ENCODE measurements around the gene DCAF11.

The DCAF11 gene

GRCh38 chr14:24139272-24139934, 24.8 kb downstream of the DCAF11 start:
- DNase-seq (ENCODE audit: low read depth), result no peak

GRCh38 chr14:24141097-24141880, 26.7 kb downstream of the DCAF11 start, which contains the start of gene EMC9:
TSS of gene EMC9 (minus strand) at chr14:24141591. CDS start at chr14:24141304, 287 bp downstream.
- DNase-seq (ENCODE audit: low read depth), result peak; percentile 99

- DNase-seq (ENCODE audit: low read depth), result no peak
These were observed 28.9 kb downstream of the DCAF11 start for GRCh38 chr14:24143511-24143910.

- DNase-seq (ENCODE audit: low read depth), result no peak
These were observed 29.9 kb downstream of the DCAF11 start for GRCh38 chr14:24144451-24144850.

- DNase-seq (ENCODE audit: low read depth), result no peak
These were observed 30.6 kb downstream of the DCAF11 start for GRCh38 chr14:24145219-24145618.

GRCh38 chr14:24145690-24146452, 31.3 kb downstream of the DCAF11 start:
- no peak for DNase-seq (ENCODE audit: low read depth)

- peak; percentile 65 for DNase-seq (ENCODE audit: low read depth)
These were observed 31.9 kb downstream of the DCAF11 start, which contains the start of gene PSME2 for GRCh38 chr14:24146453-24146977. TSS of gene PSME2 (minus strand) at chr14:24146610. CDS start at chr14:24146581, 29 bp downstream.

- peak; percentile 96 for DNase-seq (ENCODE audit: low read depth)
These were observed 32.6 kb downstream of the DCAF11 start, which contains the start of gene RNF31 for GRCh38 chr14:24146978-24147760. TSS of gene RNF31 (plus strand) at chr14:24147498. CDS start at chr14:24147699, 201 bp downstream.

GRCh38 chr14:24147761-24148428, 33.3 kb downstream of the DCAF11 start:
- DNase-seq (ENCODE audit: low read depth), result no peak

GRCh38 chr14:24149302-24149969, 34.9 kb downstream of the DCAF11 start:
- no peak for DNase-seq (ENCODE audit: low read depth)

- no peak for DNase-seq (ENCODE audit: low read depth)
These were observed 35.5 kb downstream of the DCAF11 start for GRCh38 chr14:24150061-24150460.

GRCh38 chr14:24150567-24150966, 36.0 kb downstream of the DCAF11 start:
- DNase-seq (ENCODE audit: low read depth), result no peak

GRCh38 chr14:24150993-24151392, 36.4 kb downstream of the DCAF11 start:
- no peak for DNase-seq (ENCODE audit: low read depth)

GRCh38 chr14:24151404-24152080, 37.0 kb downstream of the DCAF11 start:
- no peak for DNase-seq (ENCODE audit: low read depth)

- DNase-seq (ENCODE audit: low read depth), result no peak
These were observed 40.5 kb downstream of the DCAF11 start for GRCh38 chr14:24155100-24155499.

GRCh38 chr14:24156840-24157239, 42.3 kb downstream of the DCAF11 start:
- DNase-seq (ENCODE audit: low read depth), result no peak

GRCh38 chr14:24157331-24157730, 42.8 kb downstream of the DCAF11 start:
- DNase-seq (ENCODE audit: low read depth), result no peak

- no peak for DNase-seq (ENCODE audit: low read depth)
These were observed 45.4 kb downstream of the DCAF11 start for GRCh38 chr14:24159777-24160498.

- no peak for DNase-seq (ENCODE audit: low read depth)
These were observed 45.9 kb downstream of the DCAF11 start for GRCh38 chr14:24160499-24160849.

Measured in T follicular helper cell (primary cell).